Measurements from ENCODE around the gene PRICKLE2. TPM values are rescaled to one million over a fixed set of nuclear protein-coding genes. Genes with fewer than 3 reads are reported as not detected.

The PRICKLE2 gene
- total and polyA plus RNA-seq, 4 donors = 0.89 to 8.0 (median 3.2) TPM

- DNase-seq (ENCODE audit: low spot score) = no peak
- Histone ChIP-seq H3K4me1 (ENCODE audit: control insufficient read depth in 4 of 4, insufficient read depth in 4 of 4, low read length in 3 of 4) (no peaks in the 10 kb centered on the region), H3K9me3 (ENCODE audit: control insufficient read depth in 4 of 4, low read length in 3 of 4) (peaks cover 0 to 5% (median 2%) of the 10 kb centered on the region in 4 donors), H3K27me3 (ENCODE audit: control insufficient read depth in 4 of 4, insufficient read depth in 4 of 4, low read length in 3 of 4) (peaks cover 0 to 11% (median 0%) of the 10 kb centered on the region in 4 donors), H3K9ac (ENCODE audit: low read depth in 1 of 2, low read length in 2 of 2) (no peak overlapping the region), H3K36me3 (ENCODE audit: control insufficient read depth in 4 of 4, insufficient read depth in 3 of 4, low read depth in 1 of 4, low read length in 3 of 4) (no peaks in the 10 kb centered on the region), H3K27ac (ENCODE audit: low read depth in 1 of 2, low read length in 2 of 2) (no peak overlapping the region), H3K4me3 (ENCODE audit: low read depth in 1 of 3, low read length in 3 of 3) (no peak overlapping the region)
- TF ChIP-seq NR2F2 (IDR thresholded peaks at IDR 0.05) (no peak), RAD21 (IDR thresholded peaks at IDR 0.05) (no peak)
Observed at GRCh38 chr3:64053117-64053516, 172.1 kb downstream of the PRICKLE2 start.

- Histone ChIP-seq H3K9me3 (ENCODE audit: control insufficient read depth in 4 of 4, low read length in 3 of 4) (no peaks in the 10 kb centered on the region), H3K4me3 (ENCODE audit: low read depth in 1 of 3, low read length in 3 of 3) (no peak overlapping the region), H3K27me3 (ENCODE audit: control insufficient read depth in 4 of 4, insufficient read depth in 4 of 4, low read length in 3 of 4) (peaks cover 0 to 10% (median 0%) of the 10 kb centered on the region in 4 donors), H3K4me1 (ENCODE audit: control insufficient read depth in 4 of 4, insufficient read depth in 4 of 4, low read length in 3 of 4) (no peaks in the 10 kb centered on the region), H3K9ac (ENCODE audit: low read depth in 1 of 2, low read length in 2 of 2) (no peak overlapping the region), H3K27ac (ENCODE audit: low read depth in 1 of 2, low read length in 2 of 2) (no peak overlapping the region), H3K36me3 (ENCODE audit: control insufficient read depth in 4 of 4, insufficient read depth in 3 of 4, low read depth in 1 of 4, low read length in 3 of 4) (no peaks in the 10 kb centered on the region)
- TF ChIP-seq ATF3 (IDR thresholded peaks at IDR 0.05) = no peak
- DNase-seq (ENCODE audit: low spot score) = no peak
- 59% methylated on average over 4 of the region's 4 CpGs for WGBS
Observed at GRCh38 chr3:64049832-64050231, 175.4 kb downstream of the PRICKLE2 start.

DNA sequence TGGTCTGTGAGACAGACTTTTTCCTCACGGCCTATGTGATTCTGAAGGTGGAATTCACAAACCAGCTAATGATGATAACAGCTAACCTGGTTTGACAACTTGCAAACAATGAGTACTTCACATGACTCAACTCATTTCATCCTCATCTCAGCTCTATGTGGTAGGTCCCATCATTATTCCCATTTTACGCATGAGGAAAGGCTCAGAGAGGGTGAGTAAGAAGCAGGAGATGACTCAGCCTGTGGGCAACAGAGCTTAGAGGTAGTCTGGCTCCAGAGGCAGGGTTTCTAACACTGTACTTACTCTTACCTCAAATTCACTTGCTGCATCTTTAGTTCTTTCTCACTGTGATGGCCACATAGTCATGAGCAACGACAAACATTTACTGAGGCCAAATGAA is 176.1 kb downstream of the PRICKLE2 start:
- Histone ChIP-seq H3K27me3 (ENCODE audit: control insufficient read depth in 4 of 4, insufficient read depth in 4 of 4, low read length in 3 of 4) (peaks cover 0 to 7% (median 0%) of the 10 kb centered on the region in 4 donors), H3K9ac (ENCODE audit: low read depth in 1 of 2, low read length in 2 of 2) (no peak overlapping the region), H3K27ac (ENCODE audit: low read depth in 1 of 2, low read length in 2 of 2) (no peak overlapping the region), H3K9me3 (ENCODE audit: control insufficient read depth in 4 of 4, low read length in 3 of 4) (no peaks in the 10 kb centered on the region), H3K4me3 (ENCODE audit: low read depth in 1 of 3, low read length in 3 of 3) (no peak overlapping the region), H3K36me3 (ENCODE audit: control insufficient read depth in 4 of 4, insufficient read depth in 3 of 4, low read depth in 1 of 4, low read length in 3 of 4) (no peaks in the 10 kb centered on the region), H3K4me1 (ENCODE audit: control insufficient read depth in 4 of 4, insufficient read depth in 4 of 4, low read length in 3 of 4) (no peaks in the 10 kb centered on the region)
- 69% methylated on average over 3 of the region's 3 CpGs for WGBS
- TF ChIP-seq FOXA2 (IDR thresholded peaks at IDR 0.05) (no peak), ATF3 (IDR thresholded peaks at IDR 0.05) (no peak), NR2F2 (IDR thresholded peaks at IDR 0.05) (no peak), SP1 (IDR thresholded peaks at IDR 0.05) (no peak), RXRA (IDR thresholded peaks at IDR 0.05) (no peak), EGR1 (IDR thresholded peaks at IDR 0.05; ENCODE audit: low read depth in 2 of 2) (no peak), FOXA1 (IDR thresholded peaks at IDR 0.05) (no peak), HNF4G (IDR thresholded peaks at IDR 0.05) (no peak), ZBTB33 (IDR thresholded peaks at IDR 0.05) (no peak), TAF1 (conservative IDR thresholded peaks at IDR 0.05) (no peak), RAD21 (IDR thresholded peaks at IDR 0.05) (no peak), HNF4A (conservative IDR thresholded peaks at IDR 0.05) (no peak)
- TF ChIP-seq, protein P1, sequence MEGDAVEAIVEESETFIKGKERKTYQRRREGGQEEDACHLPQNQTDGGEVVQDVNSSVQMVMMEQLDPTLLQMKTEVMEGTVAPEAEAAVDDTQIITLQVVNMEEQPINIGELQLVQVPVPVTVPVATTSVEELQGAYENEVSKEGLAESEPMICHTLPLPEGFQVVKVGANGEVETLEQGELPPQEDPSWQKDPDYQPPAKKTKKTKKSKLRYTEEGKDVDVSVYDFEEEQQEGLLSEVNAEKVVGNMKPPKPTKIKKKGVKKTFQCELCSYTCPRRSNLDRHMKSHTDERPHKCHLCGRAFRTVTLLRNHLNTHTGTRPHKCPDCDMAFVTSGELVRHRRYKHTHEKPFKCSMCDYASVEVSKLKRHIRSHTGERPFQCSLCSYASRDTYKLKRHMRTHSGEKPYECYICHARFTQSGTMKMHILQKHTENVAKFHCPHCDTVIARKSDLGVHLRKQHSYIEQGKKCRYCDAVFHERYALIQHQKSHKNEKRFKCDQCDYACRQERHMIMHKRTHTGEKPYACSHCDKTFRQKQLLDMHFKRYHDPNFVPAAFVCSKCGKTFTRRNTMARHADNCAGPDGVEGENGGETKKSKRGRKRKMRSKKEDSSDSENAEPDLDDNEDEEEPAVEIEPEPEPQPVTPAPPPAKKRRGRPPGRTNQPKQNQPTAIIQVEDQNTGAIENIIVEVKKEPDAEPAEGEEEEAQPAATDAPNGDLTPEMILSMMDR (IDR thresholded peaks at IDR 0.05; ENCODE audit: low read depth, low read length, missing input control) = no peak
- no peak for DNase-seq (ENCODE audit: low spot score)

Data from liver (tissue), 9 donors.